HL-60 (cell line): Measurements from ENCODE around the gene KRT3.

ENCODE experiments used
- DNase-seq, 2 experiments: peaks; one replicate each; pipeline ENCODE4 v3.0.0-alpha.2; 2010 to 2020; ENCODE audit warnings: low read depth in 1 of 2, low spot score in 1 of 2
- H3K27ac ChIP-seq: fragments of 250-450 bp; sonication (Bioruptor Pico); replicated peaks from 2 replicates; pipeline ENCODE4 v1.5.1; 2020; ENCODE audit warnings: mild to moderate bottlenecking, moderate library complexity
- H3K27me3 ChIP-seq: fragments of 250-450 bp; sonication (Bioruptor Pico); 2 replicates; pipeline ENCODE4 v1.5.1; 2021; ENCODE audit warnings: mild to moderate bottlenecking, moderate library complexity; ENCODE audit not compliant: insufficient read depth, poor library complexity, severe bottlenecking
- H3K4me3 ChIP-seq: replicated peaks from 2 replicates; pipeline ENCODE4 v1.5.1; 2011; ENCODE audit warnings: mild to moderate bottlenecking, control low read depth, low read length; ENCODE audit not compliant: insufficient read depth
- GABPA ChIP-seq: IDR thresholded peaks from 2 replicates; pipeline ENCODE4 v1.6.1; 2012; ENCODE audit warnings: low read depth
- POLR2AphosphoS5 ChIP-seq: IDR thresholded peaks from 2 replicates; pipeline ENCODE4 v1.6.1; 2012; ENCODE audit warnings: low read depth
- SPI1 ChIP-seq: IDR thresholded peaks from 2 replicates; pipeline ENCODE4 v1.6.1; 2012; ENCODE audit warnings: low read depth, mild to moderate bottlenecking, borderline replicate concordance
- TF ChIP-seq, protein P1 (sequence below): IDR thresholded peaks from 2 replicates; pipeline ENCODE4 v1.6.1; 2012; ENCODE audit warnings: low read depth; ENCODE audit not compliant: insufficient replicate concordance
- TF ChIP-seq, protein P2 (sequence below): IDR thresholded peaks from one replicate; pipeline ENCODE4 v1.5.1; 2011; ENCODE audit warnings: low read length, control low read depth, inconsistent platforms; ENCODE audit not compliant: insufficient read depth

KRT3 gene

DNA sequence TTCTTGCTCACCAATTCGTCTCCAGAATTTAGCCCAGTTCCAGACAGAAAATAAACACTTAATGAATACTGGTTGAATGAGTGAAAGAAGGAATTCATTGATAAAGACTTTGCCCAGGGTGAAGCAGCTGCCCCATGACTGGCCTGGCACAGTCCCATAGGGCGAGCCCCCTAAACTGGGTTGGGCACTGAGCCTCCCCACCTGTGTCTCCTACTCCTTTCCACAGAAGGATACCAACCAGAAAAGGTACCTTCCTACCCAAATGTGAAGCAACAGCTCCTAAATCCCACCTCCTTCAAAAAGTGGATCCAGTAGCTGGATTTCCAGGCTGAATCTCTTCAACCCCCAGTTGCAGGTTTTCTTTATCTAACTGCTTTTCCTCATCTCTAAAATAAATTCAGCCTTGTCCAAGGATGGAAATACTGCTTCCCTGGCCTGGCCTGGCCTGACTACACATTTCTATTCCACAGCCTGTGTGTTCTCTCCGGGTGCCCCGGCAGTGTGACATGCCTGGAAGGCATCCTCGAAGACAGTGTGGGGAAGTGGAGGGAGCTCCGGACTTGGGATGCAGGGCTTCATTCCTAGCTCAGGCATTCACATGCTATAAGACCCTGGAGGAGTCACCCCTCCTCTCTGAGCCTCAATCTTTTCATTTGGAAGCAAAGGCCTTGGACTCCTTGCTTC lies 7.6 kb downstream of the KRT3 start:
- TF ChIP-seq, protein P1, sequence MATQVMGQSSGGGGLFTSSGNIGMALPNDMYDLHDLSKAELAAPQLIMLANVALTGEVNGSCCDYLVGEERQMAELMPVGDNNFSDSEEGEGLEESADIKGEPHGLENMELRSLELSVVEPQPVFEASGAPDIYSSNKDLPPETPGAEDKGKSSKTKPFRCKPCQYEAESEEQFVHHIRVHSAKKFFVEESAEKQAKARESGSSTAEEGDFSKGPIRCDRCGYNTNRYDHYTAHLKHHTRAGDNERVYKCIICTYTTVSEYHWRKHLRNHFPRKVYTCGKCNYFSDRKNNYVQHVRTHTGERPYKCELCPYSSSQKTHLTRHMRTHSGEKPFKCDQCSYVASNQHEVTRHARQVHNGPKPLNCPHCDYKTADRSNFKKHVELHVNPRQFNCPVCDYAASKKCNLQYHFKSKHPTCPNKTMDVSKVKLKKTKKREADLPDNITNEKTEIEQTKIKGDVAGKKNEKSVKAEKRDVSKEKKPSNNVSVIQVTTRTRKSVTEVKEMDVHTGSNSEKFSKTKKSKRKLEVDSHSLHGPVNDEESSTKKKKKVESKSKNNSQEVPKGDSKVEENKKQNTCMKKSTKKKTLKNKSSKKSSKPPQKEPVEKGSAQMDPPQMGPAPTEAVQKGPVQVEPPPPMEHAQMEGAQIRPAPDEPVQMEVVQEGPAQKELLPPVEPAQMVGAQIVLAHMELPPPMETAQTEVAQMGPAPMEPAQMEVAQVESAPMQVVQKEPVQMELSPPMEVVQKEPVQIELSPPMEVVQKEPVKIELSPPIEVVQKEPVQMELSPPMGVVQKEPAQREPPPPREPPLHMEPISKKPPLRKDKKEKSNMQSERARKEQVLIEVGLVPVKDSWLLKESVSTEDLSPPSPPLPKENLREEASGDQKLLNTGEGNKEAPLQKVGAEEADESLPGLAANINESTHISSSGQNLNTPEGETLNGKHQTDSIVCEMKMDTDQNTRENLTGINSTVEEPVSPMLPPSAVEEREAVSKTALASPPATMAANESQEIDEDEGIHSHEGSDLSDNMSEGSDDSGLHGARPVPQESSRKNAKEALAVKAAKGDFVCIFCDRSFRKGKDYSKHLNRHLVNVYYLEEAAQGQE = no peak
- no peak for TF ChIP-seq SPI1
- TF ChIP-seq, protein P2, sequence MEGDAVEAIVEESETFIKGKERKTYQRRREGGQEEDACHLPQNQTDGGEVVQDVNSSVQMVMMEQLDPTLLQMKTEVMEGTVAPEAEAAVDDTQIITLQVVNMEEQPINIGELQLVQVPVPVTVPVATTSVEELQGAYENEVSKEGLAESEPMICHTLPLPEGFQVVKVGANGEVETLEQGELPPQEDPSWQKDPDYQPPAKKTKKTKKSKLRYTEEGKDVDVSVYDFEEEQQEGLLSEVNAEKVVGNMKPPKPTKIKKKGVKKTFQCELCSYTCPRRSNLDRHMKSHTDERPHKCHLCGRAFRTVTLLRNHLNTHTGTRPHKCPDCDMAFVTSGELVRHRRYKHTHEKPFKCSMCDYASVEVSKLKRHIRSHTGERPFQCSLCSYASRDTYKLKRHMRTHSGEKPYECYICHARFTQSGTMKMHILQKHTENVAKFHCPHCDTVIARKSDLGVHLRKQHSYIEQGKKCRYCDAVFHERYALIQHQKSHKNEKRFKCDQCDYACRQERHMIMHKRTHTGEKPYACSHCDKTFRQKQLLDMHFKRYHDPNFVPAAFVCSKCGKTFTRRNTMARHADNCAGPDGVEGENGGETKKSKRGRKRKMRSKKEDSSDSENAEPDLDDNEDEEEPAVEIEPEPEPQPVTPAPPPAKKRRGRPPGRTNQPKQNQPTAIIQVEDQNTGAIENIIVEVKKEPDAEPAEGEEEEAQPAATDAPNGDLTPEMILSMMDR = no peak
- no peak for TF ChIP-seq GABPA
- no peak for TF ChIP-seq POLR2AphosphoS5
- no peak for DNase-seq
- H3K27ac ChIP-seq = no peak overlapping the region
- H3K4me3 ChIP-seq = no peak overlapping the region
- H3K27me3 ChIP-seq = peaks cover 28% of the 10 kb centered on the region

DNA sequence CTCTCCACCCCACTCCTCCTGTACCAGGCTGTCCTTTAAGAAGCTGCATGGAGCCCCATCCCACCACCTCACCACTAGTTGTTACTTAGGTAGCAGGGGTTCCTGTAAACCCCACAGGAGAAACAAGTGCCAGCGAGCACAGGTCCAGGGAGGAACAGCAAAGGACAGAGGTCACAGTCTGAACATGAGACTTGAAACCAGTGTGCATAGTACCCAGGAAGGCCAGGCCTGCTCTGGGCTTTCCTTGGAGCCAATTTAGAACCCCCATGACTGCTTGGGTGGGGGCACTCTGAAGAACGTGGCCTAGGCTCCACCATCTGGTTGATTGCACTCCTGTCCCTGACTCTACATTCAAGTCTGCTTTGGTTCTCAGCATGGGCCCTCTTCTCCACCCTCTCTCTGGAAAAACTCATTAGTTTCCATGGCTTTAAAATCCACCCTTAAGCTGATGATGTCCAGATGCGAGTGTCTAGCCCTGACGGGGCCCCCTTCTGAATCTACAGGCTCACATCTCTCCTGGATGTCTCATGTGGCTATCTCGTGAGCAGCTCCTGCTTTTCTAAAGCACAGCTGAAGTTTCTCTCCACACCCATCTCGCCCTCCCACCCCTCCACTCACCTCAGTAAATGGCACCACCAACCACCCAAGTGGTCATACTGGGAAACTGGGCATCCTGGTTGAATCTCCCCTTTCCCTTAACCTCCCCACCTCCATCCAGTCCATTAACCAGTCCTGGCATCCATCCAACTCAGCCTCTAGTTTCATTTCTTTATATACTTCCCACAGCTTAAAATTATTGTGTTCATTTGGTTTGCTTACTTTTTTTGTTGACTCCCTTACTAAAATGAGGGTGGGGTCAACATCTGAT lies 8.4 kb downstream of the KRT3 start:
- peaks cover 28% of the 10 kb centered on the region for H3K27me3 ChIP-seq
- no peak overlapping the region for H3K27ac ChIP-seq
- no peak overlapping the region for H3K4me3 ChIP-seq
- DNase-seq = no peak
- TF ChIP-seq SPI1 = no peak
- TF ChIP-seq GABPA = no peak
- TF ChIP-seq, protein P2 = no peak
- TF ChIP-seq POLR2AphosphoS5 = no peak
- TF ChIP-seq, protein P1 = no peak

DNA sequence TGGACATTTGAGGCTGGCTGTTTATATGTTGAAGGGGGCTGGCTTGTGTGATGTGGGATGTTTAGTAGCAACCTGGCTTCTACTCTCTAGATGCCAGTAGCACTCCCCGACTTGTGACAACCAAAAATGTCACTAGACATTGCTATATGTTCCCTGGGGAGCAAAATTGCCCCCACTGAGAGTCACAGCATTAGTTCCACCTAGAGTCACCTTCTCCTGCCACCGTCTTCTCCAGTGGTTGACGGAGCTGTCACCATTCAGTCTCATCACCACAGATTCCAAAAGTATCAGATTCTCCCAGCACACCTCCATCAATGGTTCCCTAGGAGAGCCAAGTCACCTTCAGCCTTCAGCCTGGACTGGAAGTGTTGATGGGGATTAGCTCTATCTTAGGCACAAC lies 11.0 kb downstream of the KRT3 start:
- DNase-seq = no peak
- TF ChIP-seq, protein P2 = no peak
- TF ChIP-seq GABPA = no peak
- TF ChIP-seq SPI1 = no peak
- TF ChIP-seq, protein P1 = no peak
- no peak for TF ChIP-seq POLR2AphosphoS5
- Histone ChIP-seq H3K27me3 (peaks cover 13% of the 10 kb centered on the region), H3K4me3 (no peak overlapping the region), H3K27ac (no peak overlapping the region)
